DND-41 (cell line): ENCODE measurements around the gene RNF31.

ENCODE experiments used
- CTCF ChIP-seq: IDR thresholded peaks from 2 replicates; pipeline ENCODE4 v1.5.1; 2012; ENCODE audit warnings: borderline replicate concordance, low read length, moderate library complexity, mild to moderate bottlenecking; ENCODE audit not compliant: poor library complexity, severe bottlenecking; ENCODE audit errors: extremely low read depth
- EZH2 ChIP-seq: IDR thresholded peaks from 3 replicates; pipeline ENCODE4 v1.6.1; 2012; ENCODE audit warnings: borderline replicate concordance, low read depth, mild to moderate bottlenecking, moderate library complexity, low read length, inconsistent platforms; ENCODE audit not compliant: severe bottlenecking

- no peak for TF ChIP-seq CTCF
- no peak for TF ChIP-seq EZH2
These were observed 25.1 kb downstream of the RNF31 start for GRCh38 chr14:24172261-24172860.
